GM19324 (cell line): ENCODE data around the gene MAD1L1.

Source experiments
- ATAC-seq: cut with Tn5 transposase; IDR thresholded peaks from one replicate; pipeline ENCODE4 v1.9.1; 2021; ENCODE audit warnings: mild to moderate bottlenecking, moderate library complexity; ENCODE audit not compliant: unreplicated experiment, low FRiP score

Gene MAD1L1

GRCh38 chr7:2010101-2010500, 222.6 kb downstream of the MAD1L1 start:
- no peak for ATAC-seq

GRCh38 chr7:2009541-2010001, 223.2 kb downstream of the MAD1L1 start:
- ATAC-seq: no peak

DNA sequence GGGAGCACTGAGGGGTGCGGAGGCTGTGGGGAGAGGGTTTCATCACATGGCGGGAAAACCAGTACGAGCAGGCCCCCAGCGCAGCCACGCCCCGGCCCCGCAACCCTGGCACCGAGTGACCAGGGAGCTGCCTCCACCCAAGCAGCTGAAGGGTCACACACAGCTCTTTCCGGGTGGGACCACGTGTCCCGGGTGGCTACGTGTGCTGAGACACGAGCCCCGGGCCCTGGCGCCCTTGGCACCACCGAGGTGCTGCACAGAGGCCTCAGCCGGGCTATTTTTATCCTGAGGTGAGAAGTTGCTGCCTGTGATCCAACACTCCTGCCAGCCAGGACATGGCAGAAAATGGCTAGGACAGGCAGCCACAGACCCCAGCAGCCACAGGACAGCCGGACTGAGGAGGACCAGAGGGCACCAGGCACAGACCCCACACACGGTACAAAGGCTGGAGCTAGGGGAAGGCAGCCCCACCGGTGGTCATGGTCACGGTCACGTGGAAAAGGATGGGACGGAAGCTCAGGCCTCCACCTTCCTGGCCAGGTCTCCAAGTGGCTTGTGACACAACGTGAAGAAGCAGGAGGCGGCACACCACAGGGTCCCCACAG, 223.7 kb downstream of the MAD1L1 start:
- ATAC-seq: no peak

DNA sequence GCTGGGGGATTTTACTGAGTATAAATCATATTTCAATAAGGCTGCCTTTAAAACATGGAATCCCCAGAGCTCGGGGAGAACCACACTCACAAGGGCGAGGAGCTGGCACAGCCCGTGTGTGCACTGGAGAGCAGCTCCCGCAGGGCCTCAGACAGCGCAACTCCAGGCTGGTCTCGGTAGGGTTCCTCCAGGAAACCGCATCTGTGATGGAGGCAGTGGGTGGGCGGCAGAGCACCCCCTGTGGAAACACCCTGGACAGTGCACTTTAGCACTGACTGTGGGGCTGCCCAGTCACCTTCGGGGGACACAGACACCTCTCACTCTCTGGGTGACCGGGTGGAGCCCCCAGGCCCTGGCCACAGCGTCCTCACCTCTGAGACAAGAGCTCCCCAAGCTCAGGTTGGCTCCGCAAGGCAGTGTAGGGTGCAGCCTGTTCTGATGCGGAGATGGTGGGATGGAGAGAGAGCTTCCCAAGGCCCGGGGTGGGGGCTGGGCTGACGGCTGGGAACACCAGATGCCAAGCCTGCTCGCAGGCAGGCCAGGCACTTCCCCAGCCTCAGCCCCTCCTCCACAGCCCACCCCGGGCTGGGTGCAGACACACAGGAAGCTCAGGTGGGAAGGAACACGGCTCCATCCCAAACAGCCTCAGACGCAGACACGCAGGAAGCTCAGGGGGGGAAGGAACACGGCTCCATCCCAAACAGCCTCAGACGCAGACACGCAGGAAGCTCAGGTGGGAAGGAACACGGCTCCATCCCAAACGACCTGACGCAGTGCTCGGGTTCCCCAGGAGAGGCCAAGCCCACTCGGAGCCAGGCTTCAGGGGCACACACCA, 224.4 kb downstream of the MAD1L1 start:
- no peak for ATAC-seq

- ATAC-seq: no peak
Measured at GRCh38 chr7:2007551-2007950, 225.2 kb downstream of the MAD1L1 start.

GRCh38 chr7:2006921-2007381, 225.8 kb downstream of the MAD1L1 start:
- no peak for ATAC-seq

DNA sequence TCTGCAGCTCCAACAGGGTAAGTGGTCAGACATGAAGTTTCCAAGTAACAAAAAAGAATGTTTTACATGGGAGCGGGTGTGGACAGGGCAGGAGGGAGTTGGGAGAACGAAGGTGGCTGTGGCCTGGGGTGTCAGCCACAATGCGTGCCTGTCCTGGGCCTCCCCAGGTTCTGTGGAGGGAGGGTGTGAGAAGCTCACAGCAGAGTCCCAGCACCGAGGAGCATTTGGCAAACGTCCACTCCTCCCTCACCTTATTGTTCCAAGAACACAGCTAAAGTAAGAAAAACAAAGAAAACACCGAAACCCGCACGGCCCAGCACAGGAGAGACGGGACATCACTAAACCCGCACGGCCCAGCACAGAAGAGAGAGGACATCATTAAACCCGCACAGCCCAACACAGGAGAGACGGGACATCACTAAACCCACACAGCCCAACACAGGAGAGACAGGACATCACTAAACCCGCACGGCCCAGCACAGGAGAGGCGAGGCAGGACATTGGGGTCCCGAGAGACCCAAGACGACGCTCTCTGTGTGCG, 226.4 kb downstream of the MAD1L1 start:
- ATAC-seq: no peak

DNA sequence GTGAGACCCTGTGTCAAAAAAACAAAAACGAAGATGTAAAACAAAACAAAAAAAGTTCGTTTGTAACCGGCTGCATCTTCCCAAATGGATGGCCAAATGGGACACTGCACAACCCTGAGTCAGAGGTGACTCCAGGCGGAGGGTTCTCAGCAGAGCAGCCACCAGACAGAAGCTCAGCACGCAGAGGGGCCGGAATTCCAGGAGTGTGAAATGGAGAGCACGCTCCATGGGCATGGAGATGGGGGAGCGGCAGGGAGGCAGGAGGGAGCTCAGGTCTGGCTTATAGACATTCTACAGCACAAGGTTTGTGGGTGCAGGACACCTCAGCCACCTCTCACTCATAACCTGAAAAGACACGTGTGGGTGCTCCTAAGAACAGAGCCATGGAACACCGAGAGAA, 227.0 kb downstream of the MAD1L1 start:
- no peak for ATAC-seq

DNA sequence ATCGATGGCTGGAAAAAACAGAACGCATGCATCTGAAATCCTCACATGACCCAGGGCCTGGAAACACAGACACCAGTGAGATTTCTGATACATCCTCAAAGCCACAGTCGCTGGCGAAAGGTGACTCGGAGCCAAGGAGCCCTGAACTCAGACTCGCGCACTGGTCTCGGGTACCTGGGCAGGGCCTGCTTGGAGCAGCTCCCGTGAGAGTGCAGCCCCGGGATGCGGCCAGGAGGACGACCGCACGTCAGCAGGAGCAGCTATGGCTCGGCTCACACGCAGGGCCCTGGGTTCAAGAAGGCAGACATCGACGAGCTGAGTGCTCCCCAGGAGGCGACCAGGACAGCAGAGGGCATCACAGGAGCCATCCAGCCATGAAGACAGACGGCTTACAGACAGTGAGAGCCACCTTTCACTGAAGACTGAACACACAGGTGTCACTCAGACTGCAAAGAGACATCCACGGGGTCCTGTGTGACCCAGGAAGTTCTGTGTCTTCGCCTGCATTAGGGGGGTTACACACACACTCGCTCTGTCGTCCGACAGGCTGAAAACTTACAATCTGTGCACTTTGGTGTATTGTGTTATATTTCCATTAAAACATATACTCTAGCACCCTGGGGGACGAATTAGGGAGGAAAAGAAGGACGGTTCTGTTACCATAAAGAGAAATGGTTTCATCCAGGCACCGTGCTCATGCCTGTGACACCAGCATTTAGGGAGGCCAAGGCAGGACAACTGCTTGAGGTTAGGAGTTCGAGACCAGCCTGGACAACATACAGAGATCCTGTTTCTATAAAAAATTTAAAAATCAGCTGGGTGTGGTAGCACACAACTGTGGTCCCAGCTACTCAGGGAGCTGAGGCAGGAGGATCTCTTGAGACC, 227.7 kb downstream of the MAD1L1 start:
- ATAC-seq: no peak

DNA sequence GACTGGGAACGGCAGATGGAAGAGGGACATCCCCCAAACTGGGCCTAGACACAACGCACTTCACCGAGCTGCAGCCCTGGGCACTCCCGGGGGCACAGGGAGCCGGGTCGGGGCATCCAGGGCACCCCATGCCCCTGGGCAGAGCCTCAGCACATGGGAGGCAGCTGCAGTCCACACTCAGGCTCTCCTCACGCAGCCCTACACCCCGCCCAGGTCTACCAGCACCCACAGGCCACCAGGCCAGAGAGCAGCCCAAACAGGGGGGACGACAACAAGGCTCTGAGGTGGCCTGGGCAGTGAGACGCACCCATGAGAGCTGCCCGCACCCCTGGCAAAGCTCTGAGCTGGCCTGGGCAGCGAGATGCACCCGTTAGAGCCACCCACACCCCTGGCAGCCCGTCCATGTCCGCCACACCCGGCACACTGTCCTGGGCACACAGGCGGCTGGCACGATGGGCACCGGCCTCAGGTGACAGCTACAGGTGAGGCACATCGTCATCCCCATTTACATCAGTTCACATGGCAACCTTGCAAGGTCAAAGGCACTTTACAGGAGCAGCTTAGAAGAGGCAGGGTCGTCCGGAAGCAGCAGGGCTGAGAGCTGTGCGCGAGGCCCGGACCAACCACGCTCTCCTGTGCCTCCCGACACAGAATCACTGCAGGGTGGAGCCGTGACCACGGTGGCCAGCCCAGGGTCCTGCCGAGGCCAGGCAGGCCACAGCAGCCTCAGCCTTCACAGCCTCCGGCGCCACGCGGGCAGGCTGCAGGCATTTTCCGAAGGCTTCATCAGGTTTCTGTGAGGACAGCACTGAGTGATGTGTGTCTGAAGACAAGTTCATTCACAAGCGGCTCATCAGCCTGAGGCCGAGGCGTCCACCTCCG, 228.6 kb downstream of the MAD1L1 start:
- ATAC-seq: no peak

DNA sequence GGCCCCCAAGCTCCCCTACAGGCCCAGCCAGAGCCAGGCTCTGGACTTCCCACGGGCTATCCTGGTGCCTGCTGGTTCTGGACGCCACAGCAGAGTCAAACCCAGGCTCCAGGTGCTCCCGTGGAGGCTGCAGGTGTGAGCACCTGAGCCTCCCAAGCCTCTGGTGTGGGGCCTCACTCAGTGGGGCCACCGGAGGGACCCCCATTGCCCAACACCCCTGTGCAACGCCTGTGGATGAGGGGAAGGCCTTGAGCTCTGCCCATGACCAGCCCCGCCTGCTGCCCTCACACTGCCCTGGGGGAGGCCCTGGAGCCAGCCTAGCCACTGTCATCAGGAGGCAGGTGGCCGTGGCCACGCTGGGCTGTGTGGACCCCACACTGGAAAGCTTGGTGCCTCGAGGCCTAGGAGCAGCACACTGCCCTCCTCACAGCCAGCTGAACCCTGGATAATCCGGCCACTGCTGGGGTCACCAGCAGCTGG, 229.3 kb downstream of the MAD1L1 start:
- ATAC-seq: no peak

DNA sequence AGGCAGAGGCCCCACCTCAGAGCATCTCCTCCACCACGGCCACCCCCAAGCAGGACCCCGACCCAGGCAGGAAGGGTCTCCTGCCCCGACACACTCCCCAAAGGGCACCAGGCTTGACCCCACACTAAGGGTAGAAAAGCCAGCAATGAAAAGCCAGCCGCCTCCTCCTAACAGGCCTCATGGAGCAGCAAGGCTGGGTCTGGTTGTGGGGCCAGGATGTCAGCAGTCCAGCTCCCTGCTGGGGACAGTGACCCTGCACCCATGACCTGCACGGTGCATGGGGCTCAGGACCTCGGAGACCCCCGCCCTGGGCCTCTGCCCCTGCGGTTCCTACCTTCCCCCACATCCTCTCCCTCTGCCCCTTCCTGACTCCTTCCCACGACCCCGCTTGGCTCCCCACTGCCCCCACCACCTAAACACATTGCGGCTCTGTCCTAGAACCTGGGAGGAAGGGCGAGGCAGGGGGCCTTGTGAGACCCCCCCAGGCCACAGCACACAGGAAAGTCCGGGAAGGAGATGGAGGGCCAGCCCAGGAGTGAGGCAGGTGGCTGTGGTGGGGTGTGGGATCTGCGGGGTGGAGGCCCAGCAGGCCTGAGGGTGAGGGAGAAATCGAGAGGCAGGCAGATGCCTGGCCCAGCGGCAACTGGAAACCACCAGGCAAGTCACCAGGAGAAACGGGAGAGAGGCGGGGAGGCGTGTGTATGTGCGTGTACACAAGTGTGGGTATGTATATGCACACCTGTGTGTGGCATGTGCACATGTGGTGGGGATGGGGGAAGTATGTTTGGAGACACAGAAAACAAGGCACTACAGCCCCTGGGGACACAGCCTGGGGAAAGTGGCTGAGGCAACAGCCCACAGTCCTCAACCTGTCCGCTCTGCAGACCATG, 229.9 kb downstream of the MAD1L1 start:
- no peak for ATAC-seq

- no peak for ATAC-seq
Measured at GRCh38 chr7:2001601-2002442, 230.9 kb downstream of the MAD1L1 start.

GRCh38 chr7:2000746-2001321, 231.9 kb downstream of the MAD1L1 start:
- no peak for ATAC-seq

GRCh38 chr7:2000153-2000687, 232.5 kb downstream of the MAD1L1 start:
- ATAC-seq: no peak

DNA sequence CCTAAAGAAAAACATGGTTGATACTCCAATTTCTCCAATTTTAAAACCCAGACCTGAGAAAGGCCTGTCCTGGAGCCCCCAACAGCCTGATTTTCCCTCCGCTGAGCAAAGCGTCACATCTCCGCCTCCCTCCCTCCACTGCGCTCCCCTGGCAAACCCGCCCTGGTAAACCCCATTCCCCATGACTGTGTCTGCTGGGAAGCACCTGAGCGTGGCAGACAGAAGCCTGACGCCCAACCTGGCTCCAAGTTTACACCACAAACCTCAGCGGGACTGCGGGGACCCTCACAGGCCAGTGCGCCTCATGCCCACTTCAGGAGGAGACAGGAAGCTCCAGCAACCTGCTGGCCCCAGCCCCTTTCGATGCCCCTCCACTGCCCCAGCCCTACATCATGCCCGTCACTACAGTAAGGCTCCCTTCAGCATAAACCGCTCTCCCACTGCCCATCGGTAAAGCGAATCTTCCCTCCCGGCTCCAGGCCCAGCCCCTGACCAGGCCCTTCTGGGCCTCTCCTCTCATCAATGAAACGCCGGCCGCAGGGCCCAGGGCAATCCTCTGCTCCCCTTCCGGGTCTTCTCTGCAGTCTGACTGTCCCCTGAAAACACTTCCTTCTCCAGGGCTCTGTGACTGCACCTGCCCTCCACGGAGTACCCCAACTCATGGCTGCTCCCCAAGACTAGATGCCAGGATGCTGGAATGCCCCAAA, 233.3 kb downstream of the MAD1L1 start:
- ATAC-seq: no peak
